Measurements from ENCODE around the gene INTU.

- TF ChIP-seq, protein P1, sequence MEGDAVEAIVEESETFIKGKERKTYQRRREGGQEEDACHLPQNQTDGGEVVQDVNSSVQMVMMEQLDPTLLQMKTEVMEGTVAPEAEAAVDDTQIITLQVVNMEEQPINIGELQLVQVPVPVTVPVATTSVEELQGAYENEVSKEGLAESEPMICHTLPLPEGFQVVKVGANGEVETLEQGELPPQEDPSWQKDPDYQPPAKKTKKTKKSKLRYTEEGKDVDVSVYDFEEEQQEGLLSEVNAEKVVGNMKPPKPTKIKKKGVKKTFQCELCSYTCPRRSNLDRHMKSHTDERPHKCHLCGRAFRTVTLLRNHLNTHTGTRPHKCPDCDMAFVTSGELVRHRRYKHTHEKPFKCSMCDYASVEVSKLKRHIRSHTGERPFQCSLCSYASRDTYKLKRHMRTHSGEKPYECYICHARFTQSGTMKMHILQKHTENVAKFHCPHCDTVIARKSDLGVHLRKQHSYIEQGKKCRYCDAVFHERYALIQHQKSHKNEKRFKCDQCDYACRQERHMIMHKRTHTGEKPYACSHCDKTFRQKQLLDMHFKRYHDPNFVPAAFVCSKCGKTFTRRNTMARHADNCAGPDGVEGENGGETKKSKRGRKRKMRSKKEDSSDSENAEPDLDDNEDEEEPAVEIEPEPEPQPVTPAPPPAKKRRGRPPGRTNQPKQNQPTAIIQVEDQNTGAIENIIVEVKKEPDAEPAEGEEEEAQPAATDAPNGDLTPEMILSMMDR (IDR thresholded peaks at IDR 0.05 in 8 of 11, conservative IDR thresholded peaks at IDR 0.05 in 3 of 11): no peak
- no peak for TF ChIP-seq POLR2A (IDR thresholded peaks at IDR 0.05)
These were observed 9.0 kb upstream of the INTU start for GRCh38 chr4:127623797-127624083.

Measured in spleen (tissue), 7 donors.